ENCODE results near the gene MND1.
"Not testable (repeated sequence)": the region's sequence is repeated elsewhere in the genome, so short reads cannot be mapped to it uniquely, and the experiment has no call there.

The MND1 gene

GRCh38 chr4:153401501-153401900 lies 57.0 kb downstream of the MND1 start:
- no peak for DNase-seq (ENCODE audit: low read depth in 1 of 2, low spot score in 1 of 2)

- no peak for DNase-seq (ENCODE audit: low read depth in 1 of 2, low spot score in 1 of 2)
These were observed 57.9 kb downstream of the MND1 start for GRCh38 chr4:153402366-153402765.

- DNase-seq (ENCODE audit: low read depth in 1 of 2, low spot score in 1 of 2) = no peak
These were observed 59.2 kb downstream of the MND1 start for GRCh38 chr4:153403726-153404125.

GRCh38 chr4:153407906-153408305 lies 63.4 kb downstream of the MND1 start:
- no peak for DNase-seq (ENCODE audit: low read depth in 1 of 2, low spot score in 1 of 2)

GRCh38 chr4:153408932-153409331 lies 64.4 kb downstream of the MND1 start:
- DNase-seq (ENCODE audit: low read depth in 1 of 2, low spot score in 1 of 2) = no peak

GRCh38 chr4:153409412-153409811 lies 64.9 kb downstream of the MND1 start:
- no peak for DNase-seq (ENCODE audit: low read depth in 1 of 2, low spot score in 1 of 2)

GRCh38 chr4:153409924-153410501 lies 65.5 kb downstream of the MND1 start:
- no peak for DNase-seq (ENCODE audit: low read depth in 1 of 2, low spot score in 1 of 2)

GRCh38 chr4:153413842-153414241 lies 69.4 kb downstream of the MND1 start:
- DNase-seq (ENCODE audit: low read depth in 1 of 2, low spot score in 1 of 2) = no peak

- DNase-seq (ENCODE audit: low read depth in 1 of 2, low spot score in 1 of 2) = not testable (repeated sequence)
These were observed 72.0 kb downstream of the MND1 start for GRCh38 chr4:153416456-153416855.

- no peak for DNase-seq (ENCODE audit: low read depth in 1 of 2, low spot score in 1 of 2)
These were observed 73.6 kb downstream of the MND1 start for GRCh38 chr4:153418121-153418520.

GRCh38 chr4:153418558-153418957 lies 74.1 kb downstream of the MND1 start:
- DNase-seq (ENCODE audit: low read depth in 1 of 2, low spot score in 1 of 2) = no peak

GRCh38 chr4:153419029-153419428 lies 74.5 kb downstream of the MND1 start:
- no peak for DNase-seq (ENCODE audit: low read depth in 1 of 2, low spot score in 1 of 2)

- DNase-seq (ENCODE audit: low read depth in 1 of 2, low spot score in 1 of 2) = no peak
These were observed 75.3 kb downstream of the MND1 start for GRCh38 chr4:153419673-153420278.

- DNase-seq (ENCODE audit: low read depth in 1 of 2, low spot score in 1 of 2) = no peak
These were observed 75.9 kb downstream of the MND1 start for GRCh38 chr4:153420361-153420760.

GRCh38 chr4:153421941-153422340 lies 77.5 kb downstream of the MND1 start:
- no peak for DNase-seq (ENCODE audit: low read depth in 1 of 2, low spot score in 1 of 2)

GRCh38 chr4:153426207-153426885 lies 81.9 kb downstream of the MND1 start:
- DNase-seq (ENCODE audit: low read depth in 1 of 2, low spot score in 1 of 2) = no peak

- DNase-seq (ENCODE audit: low read depth in 1 of 2, low spot score in 1 of 2) = no peak
These were observed 83.0 kb downstream of the MND1 start for GRCh38 chr4:153427363-153428071.

- DNase-seq (ENCODE audit: low read depth in 1 of 2, low spot score in 1 of 2) = no peak
These were observed 84.5 kb downstream of the MND1 start for GRCh38 chr4:153428941-153429475.

- DNase-seq (ENCODE audit: low read depth in 1 of 2, low spot score in 1 of 2) = peak in 1 of 2 donors; percentile 40
These were observed 88.7 kb downstream of the MND1 start for GRCh38 chr4:153432965-153433753.

- no peak for DNase-seq (ENCODE audit: low read depth in 1 of 2, low spot score in 1 of 2)
These were observed 89.2 kb downstream of the MND1 start for GRCh38 chr4:153433754-153434105.

GRCh38 chr4:153434190-153434589 lies 89.7 kb downstream of the MND1 start:
- DNase-seq (ENCODE audit: low read depth in 1 of 2, low spot score in 1 of 2) = no peak
